Suprapubic skin (tissue), 4 donors: ENCODE measurements around the gene SUFU. TPM values are rescaled to one million over a fixed set of nuclear protein-coding genes. Genes with fewer than 3 reads are reported as not detected.

Source experiments
- DNase-seq, 2 donors: peaks; one replicate each; pipeline ENCODE4 v3.0.0-alpha.2; 2019; ENCODE audit warnings: low spot score in 2 of 2
- H3K27ac ChIP-seq: fragments of 200-600 bp; sonication (generic); one replicate; pipeline ENCODE4 v1.5.1; 2019
- H3K27me3 ChIP-seq: fragments of 200-600 bp; sonication (generic); one replicate; pipeline ENCODE4 v1.5.1; 2019
- H3K36me3 ChIP-seq: fragments of 200-600 bp; sonication (generic); one replicate; pipeline ENCODE4 v1.5.1; 2019
- H3K4me1 ChIP-seq: fragments of 200-600 bp; sonication (generic); one replicate; pipeline ENCODE4 v1.5.1; 2019
- H3K4me3 ChIP-seq: fragments of 200-600 bp; sonication (generic); one replicate; pipeline ENCODE4 v1.5.1; 2019; ENCODE audit warnings: mild to moderate bottlenecking
- H3K9me3 ChIP-seq: fragments of 200-600 bp; sonication (generic); one replicate; pipeline ENCODE4 v1.5.1; 2019
- EP300 ChIP-seq: sonication (generic); formaldehyde crosslinking; IDR thresholded peaks from one replicate; pipeline ENCODE4 v1.6.1; 2017; ENCODE audit warnings: antibody characterized with exemption
- POLR2A ChIP-seq, 2 donors: fragments of 450-650 bp; IDR thresholded peaks; one replicate each; pipeline ENCODE4 v1.6.1; 2017; ENCODE audit warnings: antibody characterized with exemption in 2 of 2, mild to moderate bottlenecking in 2 of 2, moderate library complexity in 2 of 2
- POLR2AphosphoS5 ChIP-seq, 3 donors: sonication (generic); formaldehyde crosslinking; IDR thresholded peaks; one replicate each; pipeline ENCODE4 v1.6.1; 2017; ENCODE audit warnings: antibody characterized with exemption in 3 of 3
- WGBS: methylation state at CpG from one replicate; pipeline ENCODE4 v1.1.5; 2018; 5-methylcytosine and 5-hydroxymethylcytosine counted together
- total RNA-seq, 4 donors: library from RNA; depleted of rRNA; stranded (reverse); fragments of >200 nt; gene quantifications; one replicate each; pipeline ENCODE4 v1.1.0, GENCODE V29; 2016
- TF ChIP-seq, protein P1 (sequence below), 2 donors: fragments of 200-600 bp in 1 of 2; fragments of 450-650 bp in 1 of 2; sonication (generic) in 1 of 2; IDR thresholded peaks; one replicate each; pipeline ENCODE4 v1.5.1; 2016 to 2019; ENCODE audit warnings: antibody characterized with exemption in 2 of 2, mild to moderate bottlenecking in 1 of 2, moderate library complexity in 1 of 2

Gene SUFU
- total RNA-seq, 4 donors from 2014 or later, result 15.3 to 22.7 (median 18.9) TPM

GRCh38 chr10:102467318-102467717, 36.5 kb upstream of the SUFU start:
- peaks cover 15% of the 10 kb centered on the region for H3K4me1 ChIP-seq
- H3K4me3 ChIP-seq, result no peak overlapping the region
- H3K9me3 ChIP-seq, result no peaks in the 10 kb centered on the region
- no peak for DNase-seq
- no peak overlapping the region for H3K27ac ChIP-seq
- TF ChIP-seq EP300, result no peak
- TF ChIP-seq POLR2A (IDR thresholded peaks at IDR 0.05), result no peak
- TF ChIP-seq, protein P1, sequence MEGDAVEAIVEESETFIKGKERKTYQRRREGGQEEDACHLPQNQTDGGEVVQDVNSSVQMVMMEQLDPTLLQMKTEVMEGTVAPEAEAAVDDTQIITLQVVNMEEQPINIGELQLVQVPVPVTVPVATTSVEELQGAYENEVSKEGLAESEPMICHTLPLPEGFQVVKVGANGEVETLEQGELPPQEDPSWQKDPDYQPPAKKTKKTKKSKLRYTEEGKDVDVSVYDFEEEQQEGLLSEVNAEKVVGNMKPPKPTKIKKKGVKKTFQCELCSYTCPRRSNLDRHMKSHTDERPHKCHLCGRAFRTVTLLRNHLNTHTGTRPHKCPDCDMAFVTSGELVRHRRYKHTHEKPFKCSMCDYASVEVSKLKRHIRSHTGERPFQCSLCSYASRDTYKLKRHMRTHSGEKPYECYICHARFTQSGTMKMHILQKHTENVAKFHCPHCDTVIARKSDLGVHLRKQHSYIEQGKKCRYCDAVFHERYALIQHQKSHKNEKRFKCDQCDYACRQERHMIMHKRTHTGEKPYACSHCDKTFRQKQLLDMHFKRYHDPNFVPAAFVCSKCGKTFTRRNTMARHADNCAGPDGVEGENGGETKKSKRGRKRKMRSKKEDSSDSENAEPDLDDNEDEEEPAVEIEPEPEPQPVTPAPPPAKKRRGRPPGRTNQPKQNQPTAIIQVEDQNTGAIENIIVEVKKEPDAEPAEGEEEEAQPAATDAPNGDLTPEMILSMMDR (IDR thresholded peaks at IDR 0.05), result no peak
- no peak for TF ChIP-seq POLR2AphosphoS5 (IDR thresholded peaks at IDR 0.05)
- WGBS, result 64% methylated on average over 6 of the region's 6 CpGs
- no peaks in the 10 kb centered on the region for H3K27me3 ChIP-seq
- H3K36me3 ChIP-seq, result peaks cover 6% of the 10 kb centered on the region

- no peak overlapping the region for H3K27ac ChIP-seq
- H3K4me1 ChIP-seq, result peaks cover 8% of the 10 kb centered on the region
- WGBS, result 39% methylated on average over 5 of the region's 6 CpGs
- peaks cover 6% of the 10 kb centered on the region for H3K36me3 ChIP-seq
- no peak overlapping the region for H3K4me3 ChIP-seq
- DNase-seq, result no peak
- no peaks in the 10 kb centered on the region for H3K27me3 ChIP-seq
- no peaks in the 10 kb centered on the region for H3K9me3 ChIP-seq
- TF ChIP-seq, protein P1 (IDR thresholded peaks at IDR 0.05), result no peak
- TF ChIP-seq POLR2AphosphoS5 (IDR thresholded peaks at IDR 0.05), result no peak
- TF ChIP-seq EP300, result no peak
- TF ChIP-seq POLR2A (IDR thresholded peaks at IDR 0.05), result no peak
These were observed 35.8 kb upstream of the SUFU start for GRCh38 chr10:102467971-102468438.

GRCh38 chr10:102468683-102469082, 35.1 kb upstream of the SUFU start:
- DNase-seq, result no peak
- Histone ChIP-seq H3K36me3 (peaks cover 6% of the 10 kb centered on the region), H3K27ac (no peak overlapping the region), H3K4me3 (no peak overlapping the region), H3K27me3 (no peaks in the 10 kb centered on the region), H3K4me1 (peaks cover 7% of the 10 kb centered on the region), H3K9me3 (no peaks in the 10 kb centered on the region)
- 69% methylated on average over 9 of the region's 9 CpGs for WGBS
- TF ChIP-seq, protein P1 (IDR thresholded peaks at IDR 0.05), result no peak
- TF ChIP-seq POLR2A (IDR thresholded peaks at IDR 0.05) (no peak), EP300 (no peak), POLR2AphosphoS5 (IDR thresholded peaks at IDR 0.05) (no peak)

DNA sequence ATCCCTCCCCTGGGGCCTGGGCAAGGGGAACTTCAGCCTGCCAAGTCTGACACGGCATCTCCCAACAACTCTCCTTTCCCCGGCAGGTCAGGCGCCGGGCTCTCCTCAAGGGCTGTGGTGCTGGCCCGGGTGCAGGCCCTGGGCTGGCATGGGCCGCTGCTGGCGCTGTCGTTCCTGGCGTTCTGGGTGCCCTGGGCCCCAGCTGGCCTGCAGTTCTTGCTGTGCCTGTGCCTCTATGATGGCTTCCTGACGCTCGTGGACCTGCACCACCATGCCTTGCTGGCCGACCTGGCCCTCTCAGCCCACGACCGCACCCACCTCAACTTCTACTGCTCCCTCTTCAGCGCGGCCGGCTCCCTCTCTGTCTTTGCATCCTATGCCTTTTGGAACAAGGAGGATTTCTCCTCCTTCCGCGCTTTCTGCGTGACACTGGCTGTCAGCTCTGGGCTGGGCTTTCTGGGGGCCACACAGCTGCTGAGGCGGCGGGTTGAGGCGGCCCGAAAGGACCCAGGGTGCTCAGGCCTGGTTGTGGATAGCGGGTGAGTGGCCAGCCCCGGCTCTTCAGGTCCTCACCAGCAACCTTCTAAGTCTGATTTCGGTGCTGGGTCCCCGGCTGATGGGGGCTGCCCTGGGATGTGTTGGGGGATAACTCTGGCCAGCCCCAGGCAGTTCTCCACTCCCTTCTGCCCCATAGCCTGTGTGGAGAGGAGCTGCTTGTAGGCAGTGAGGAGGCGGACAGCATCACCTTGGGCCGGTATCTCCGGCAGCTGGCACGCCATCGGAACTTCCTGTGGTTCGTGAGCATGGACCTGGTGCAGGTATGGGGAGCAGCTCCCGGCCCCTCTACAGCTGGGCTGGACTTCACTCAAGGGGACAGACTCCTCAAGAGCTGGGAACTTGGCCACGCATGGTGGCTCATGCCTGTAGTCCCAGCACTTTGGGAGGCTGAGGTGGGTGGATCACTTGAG, 32.9 kb upstream of the SUFU start:
- Histone ChIP-seq H3K4me3 (no peak overlapping the region), H3K9me3 (no peaks in the 10 kb centered on the region), H3K27me3 (no peaks in the 10 kb centered on the region), H3K36me3 (peaks cover 6% of the 10 kb centered on the region), H3K4me1 (peaks cover 7% of the 10 kb centered on the region), H3K27ac (no peak overlapping the region)
- 89% methylated on average over 24 of the region's 36 CpGs for WGBS
- no peak for DNase-seq
- TF ChIP-seq, protein P1 (IDR thresholded peaks at IDR 0.05), result no peak
- no peak for TF ChIP-seq POLR2AphosphoS5 (IDR thresholded peaks at IDR 0.05)
- no peak for TF ChIP-seq EP300
- no peak for TF ChIP-seq POLR2A (IDR thresholded peaks at IDR 0.05)
